Activated T-cell treated with anti-CD3 and anti-CD28 coated beads, Interleukin-2, amount 50 U/mL, for 1 hour (primary cell): ENCODE data around the gene CCR3.
A peak's percentile ranks its signal among the peaks of the same experiment; 100 is the strongest.

ENCODE experiments used
- DNase-seq: peaks from one replicate; pipeline ENCODE4 v3.0.0-alpha.2; 2020

CCR3 gene

DNA sequence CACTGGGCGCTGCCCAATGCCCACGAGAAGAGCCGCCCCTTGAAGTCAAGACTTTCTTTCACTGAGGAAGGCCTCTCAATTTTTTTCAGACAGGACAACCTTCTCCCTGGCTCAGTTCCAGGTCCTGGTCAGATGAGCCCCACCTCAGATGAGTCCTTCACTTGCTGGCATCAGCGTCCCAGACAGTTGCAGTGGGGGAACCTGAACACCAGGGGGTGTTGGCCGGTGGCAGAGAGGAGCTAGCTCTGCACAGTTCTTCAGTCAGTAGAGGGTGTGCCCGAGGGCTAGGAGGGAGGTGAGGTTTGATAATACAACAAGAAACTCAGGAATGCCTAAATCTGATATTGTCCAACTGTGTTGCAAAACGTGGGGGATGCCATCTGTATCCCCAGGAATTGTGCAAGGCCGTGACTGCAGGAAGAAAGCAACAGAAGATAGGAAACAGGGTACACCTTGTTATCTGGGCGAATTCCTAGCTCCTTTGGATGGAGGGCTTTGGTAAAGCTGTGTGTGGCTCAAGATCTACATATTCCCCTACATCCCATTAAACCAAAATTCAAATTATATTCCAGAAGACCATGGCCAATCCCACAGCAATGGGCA is 34.3 kb downstream of the CCR3 start:
- peak; percentile 78 for DNase-seq

DNA sequence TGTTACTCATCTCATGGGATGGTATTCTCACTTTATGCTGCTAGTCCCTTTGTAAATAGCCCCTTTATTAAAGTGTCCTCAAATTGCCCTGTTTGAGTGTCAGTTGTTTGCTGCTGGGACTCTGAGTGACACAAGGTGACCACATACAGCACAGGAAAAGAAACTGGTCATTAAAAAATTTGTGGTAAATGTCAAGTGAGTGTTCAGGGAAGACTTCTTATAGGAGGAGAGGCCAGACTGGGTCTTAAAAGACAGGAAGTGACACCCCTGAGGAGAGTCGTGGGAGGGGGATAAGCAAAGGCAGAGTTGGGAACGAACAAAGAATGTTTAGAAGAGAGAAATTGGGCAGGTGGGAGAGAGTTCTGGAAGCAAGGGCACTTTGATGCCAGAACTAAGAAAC is 35.2 kb downstream of the CCR3 start:
- DNase-seq, result no peak

DNA sequence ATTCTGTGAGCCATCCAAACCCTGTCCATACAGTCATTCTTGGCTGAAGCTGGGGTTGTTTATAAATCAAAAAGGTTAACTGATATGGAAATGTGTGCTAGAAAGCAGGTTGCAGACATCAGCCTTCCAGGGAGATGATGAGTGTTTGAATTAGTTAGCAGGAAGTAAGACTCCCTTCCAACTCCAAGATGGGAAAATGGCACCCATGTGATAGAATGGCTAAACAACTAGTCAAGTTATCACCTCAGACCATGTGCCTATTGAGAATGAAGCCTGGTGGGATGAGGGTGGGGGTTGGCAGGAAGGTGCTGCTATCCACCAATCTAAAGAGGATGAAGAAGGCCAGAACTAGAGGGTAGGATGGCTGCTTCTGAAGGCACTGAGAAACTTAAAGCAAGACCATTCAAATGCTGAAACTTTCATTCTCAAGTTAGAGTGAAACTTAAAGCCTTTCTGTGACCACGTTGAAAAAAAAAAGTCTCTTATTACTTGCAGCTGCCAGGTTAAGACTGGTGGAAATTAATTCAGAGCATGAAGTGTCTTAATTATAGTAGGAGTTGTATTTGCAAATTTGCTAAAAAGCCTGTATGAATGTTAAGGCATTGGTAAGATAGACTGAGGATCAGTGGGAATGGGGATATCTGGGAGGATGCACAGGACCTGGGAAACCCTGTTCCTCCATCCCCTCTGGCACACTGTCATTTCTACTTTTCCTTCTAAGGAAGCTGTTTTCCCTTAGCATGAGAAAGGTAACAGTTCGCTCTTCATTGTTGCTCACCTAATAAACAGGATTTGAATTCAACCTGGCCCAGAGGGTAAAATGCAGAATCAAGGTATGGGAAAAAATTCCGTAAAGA is 36.8 kb downstream of the CCR3 start:
- no peak for DNase-seq

DNA sequence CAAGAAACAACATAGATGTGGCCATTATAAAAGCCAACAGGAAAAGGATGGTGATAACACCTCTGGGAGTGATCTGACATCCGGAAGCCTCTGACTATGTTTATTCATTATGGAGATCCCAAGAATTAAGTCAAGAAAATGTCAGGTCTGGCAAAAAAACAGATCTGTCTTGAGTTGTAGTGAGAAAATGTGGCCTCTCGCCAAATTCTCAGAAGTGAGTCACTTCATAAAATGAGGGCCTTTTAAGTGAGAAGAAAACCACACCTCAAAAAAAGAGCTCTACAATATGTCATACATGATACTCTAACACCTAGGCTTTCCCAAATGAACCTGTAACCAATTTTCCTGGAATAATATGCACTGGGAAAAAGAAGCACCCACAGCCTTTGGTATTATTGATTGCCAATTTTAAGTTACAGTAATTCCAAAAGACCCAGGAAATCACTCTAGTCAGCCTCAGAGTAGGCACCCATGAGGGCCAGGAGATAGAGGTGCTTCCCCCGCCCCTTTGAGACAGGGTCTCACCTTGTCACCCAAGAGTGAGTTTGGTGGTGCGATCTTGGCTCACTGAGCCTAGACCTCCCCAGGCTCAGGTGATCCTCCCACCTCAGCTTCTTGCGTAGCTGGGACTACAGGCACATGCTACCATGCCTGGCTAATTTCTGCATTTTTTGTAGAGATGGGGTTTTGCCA is 38.0 kb downstream of the CCR3 start:
- DNase-seq, result no peak

DNA sequence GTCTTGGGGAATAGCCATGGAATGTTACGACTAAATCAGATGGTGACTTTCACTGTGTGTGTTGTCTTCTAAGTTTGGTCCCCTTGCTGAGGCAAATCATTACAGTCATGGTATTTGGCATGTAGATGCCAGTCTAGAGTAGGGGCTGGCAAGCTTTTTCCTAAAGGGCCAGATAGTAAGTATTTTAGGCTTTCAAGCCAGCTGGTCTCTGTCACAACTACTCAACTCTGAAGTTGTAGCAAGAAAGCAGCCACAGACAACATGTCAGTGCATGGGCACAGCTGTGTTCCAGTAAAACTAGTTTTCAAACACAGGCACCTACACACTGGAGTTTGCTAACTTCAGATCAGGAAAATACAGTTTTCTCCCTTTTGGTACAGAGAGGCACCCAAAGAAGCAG is 39.3 kb downstream of the CCR3 start:
- DNase-seq, result no peak

DNA sequence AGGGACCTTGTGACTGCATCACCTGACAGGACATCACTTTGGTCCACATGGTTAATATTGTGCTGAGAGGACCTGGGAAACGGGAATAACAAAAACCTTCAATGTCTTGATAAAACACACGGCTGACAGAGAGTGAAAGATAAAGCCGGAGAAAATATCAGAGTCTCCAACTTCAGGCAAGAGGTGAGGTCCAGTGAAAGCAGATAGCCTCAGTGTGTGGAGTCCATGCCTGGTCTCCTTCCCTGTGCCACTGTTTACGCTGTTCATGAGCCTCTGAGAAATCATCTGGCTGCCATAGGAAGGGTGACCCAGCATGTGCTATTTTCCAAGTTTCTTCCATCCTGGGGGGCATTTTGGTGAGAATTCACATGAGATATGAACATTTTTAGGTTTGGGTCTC is 39.8 kb downstream of the CCR3 start:
- DNase-seq, result no peak

DNA sequence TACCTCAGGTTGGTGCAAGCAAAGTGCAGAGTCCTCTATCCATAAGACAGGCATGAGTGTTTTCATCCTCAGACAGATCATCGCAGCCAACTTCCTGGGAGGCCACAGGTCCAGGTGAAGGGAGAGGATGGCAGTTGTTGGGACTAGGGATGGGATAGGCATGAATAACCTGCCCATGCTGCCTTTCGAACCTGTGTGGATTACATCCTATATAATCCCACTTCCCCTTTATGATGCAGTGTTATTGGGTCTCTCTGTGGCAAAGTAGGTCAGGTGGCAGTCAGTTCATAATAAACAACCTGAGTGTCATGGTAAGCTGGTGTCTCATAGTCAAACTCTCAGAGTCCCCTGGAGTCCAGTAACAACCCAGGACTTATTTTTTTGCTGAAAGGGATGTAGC is 40.4 kb downstream of the CCR3 start:
- DNase-seq, result no peak

DNA sequence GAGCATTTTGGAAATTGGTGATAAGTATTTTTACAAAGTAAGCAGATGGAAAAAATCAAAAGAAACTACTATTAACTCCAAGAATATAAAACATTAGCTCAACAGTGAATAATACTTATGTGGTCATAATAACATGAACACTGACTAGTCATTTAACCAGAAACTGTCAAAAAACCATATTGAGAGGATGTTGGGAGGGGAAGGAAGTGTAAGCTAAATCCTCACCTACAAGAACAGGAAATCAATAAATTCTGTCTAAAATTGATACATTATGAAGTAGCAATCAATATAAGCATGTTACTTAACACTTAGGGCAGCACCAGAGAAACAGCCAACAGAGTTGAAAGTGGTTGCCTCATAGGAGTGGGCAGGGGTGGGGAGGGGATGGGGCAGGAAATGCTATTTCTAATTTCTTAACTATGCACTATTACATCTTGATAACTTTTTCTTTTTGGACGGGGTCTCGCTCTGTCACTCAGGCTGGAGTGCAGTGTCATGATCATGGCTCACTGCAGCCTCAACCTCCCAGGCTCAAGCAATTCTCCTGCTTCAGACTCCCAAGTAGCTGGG is 41.7 kb downstream of the CCR3 start:
- DNase-seq, result no peak

DNA sequence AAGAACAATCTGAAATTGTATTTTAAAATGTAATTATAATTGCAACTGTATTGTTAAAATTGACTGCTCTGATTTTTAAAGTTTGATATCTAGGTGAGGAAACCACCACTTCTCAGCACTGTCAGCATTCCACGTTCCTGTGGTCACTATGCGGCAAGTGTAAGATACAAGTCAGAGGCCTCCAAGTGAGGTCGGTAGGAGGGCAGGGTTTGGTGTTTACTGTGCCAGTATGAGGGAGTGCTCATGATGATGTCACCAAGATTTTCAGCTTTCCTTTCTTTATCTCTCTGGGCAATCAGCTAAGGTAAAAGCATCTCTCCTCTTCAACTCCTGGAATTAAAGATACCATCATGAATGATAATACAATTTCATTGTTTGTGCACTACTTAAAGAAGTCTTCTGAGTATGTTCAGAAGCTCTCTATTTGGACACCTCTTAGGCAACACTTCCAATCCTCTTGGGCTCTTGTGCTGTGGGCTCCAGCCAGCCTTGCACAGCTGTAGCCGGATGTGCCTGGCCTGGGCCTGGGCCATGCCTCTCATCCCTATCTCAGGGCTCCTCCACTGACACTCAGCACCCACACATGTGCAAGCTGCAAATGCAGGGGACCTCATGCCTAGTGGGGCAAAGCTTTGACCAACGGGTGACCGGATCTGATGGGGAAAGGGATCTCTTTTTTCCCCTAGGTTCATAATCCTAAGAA is 42.9 kb downstream of the CCR3 start:
- no peak for DNase-seq

DNA sequence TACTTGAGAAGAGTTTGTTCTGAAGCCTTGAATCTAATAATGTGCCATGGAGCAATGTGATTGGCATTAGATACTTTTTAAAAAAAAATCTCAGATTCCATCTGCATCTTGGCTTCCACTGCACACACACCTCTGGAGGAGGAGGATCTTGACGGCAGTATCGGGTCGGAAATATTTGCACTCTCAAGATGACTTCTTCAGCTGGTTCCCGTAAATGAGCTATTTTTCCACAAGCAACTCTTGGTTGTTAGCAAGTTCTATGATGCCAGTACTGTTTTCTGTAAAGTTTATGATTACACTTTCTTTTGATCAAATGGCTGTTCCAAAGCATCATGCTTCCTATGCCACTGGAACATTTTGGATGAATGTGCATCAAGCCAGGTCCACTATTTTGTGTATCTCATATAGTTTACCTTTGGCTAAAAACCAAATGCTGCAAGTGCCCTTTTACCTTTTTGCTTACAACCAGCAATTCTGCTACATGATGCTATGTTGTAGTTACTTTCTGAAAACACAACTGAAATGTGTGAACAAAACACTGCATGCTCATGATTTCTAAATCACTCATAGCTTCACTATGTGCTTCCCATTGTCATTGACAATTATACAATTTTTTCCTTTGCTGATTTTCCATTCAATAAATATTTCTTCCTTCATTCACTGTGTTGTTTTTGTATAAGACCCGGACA is 43.8 kb downstream of the CCR3 start:
- no peak for DNase-seq

DNA sequence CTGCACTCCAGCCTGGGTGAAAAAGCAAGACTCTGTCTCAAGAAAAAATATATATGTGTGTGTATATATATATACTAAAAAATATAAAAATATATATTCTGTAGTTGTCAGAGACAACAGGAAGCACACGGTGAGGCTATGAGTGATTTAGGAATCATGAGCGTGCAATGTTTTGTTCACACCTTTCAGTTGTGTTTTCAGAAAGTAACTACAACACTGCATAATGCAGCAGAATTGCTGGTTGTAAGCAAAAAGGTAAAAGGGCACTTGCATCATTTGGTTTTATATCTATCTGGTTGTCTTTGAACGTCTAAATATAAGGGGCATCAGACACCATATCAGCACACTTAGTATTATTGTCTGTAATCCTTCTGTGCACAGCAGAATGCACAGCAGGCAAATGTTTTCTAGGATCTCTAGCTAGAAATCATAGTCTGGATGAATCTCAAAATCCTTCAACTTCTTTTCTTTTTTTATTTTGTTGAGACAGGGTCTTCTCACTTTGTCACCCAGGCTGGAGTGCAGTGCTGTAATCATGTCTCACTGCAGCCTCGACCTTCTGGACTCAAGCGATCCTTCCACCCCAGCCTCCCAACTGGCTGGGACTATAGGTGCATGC is 44.8 kb downstream of the CCR3 start:
- no peak for DNase-seq

DNA sequence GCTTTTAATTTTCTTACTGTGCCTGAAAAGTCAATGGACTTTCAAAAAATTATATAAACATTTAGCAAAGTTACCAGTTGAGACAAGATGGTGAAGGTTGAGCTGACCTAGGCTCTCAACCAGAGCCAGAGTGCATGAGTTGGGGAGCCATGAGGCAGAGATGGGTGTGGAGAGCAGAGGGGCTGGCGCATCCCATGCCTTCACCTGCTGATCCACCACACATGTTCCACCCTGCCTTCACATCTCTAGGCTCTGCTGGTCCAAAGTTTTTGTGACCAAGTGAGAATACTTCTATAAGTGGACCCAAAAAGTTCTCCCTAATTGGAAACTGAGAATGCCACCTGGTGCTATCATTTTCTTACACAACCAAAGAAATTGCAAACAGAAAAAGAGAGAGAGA is 47.3 kb downstream of the CCR3 start:
- DNase-seq, result no peak

DNA sequence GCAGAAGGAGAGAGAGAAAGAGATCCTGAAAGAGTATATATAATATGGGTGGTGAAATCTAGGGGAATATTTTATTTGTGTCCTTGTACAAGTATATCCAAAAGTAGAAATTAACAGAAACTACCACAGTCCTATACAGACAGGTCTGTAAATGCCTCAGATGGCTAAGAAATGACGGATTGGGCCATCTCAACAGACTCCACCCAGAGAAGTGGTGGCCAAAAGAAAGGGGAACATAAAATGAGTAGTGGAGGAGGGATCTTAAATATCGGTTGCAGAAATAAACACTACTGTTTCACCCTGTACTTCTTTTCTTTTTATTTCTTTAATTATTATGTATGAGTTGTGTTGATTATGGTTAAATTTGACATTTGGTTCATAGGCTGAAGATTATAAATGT is 47.7 kb downstream of the CCR3 start:
- no peak for DNase-seq

DNA sequence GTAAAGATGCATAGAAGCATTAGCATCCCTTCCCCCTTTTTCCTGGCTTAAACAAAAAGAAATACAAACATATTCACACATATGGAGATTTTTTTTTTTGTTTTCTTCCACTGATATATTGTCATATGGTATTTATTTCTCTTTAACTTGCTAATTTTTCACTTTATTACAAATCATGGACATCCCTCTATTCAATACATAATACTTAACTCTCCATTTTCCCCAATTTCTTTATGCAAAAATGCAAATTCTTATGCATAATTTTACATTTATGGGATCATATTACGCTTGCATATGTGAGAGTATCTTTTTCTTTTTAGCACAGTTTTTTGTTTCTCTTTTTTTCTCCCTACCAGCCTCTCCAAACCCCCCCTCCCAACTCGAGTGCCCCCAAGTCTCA is 48.8 kb downstream of the CCR3 start:
- no peak for DNase-seq

DNA sequence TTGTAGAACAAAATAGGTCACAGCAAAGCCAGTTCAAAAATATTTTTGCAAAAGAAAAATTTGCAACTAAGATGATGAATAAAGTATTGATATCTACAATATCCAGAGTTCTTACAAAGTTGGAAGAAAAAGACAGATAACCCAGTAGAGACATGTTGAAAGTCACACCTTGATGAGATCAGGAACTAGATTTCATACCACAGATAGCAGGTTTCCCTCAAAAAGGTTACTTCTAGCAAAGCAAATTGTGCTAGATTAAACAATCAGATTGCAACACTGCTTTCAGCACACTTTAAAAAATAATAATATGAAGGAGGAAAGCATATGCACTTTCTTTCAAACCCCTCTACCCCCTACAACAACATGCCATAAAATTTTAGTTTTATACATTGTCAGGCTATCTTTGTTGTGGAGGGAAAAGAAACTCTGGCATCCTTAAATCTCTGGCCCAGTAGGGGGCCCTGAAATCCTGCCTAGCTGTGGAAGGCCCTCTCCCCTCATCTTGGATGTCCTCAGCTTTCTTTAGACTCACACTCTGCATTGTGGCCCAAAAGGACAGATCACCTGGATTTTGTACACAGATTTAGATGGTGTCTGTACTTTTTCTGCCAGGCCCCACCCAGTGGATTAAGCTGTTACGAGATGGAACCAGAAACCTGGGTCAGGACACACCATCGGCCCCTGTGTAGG is 50.9 kb downstream of the CCR3 start:
- no peak for DNase-seq

DNA sequence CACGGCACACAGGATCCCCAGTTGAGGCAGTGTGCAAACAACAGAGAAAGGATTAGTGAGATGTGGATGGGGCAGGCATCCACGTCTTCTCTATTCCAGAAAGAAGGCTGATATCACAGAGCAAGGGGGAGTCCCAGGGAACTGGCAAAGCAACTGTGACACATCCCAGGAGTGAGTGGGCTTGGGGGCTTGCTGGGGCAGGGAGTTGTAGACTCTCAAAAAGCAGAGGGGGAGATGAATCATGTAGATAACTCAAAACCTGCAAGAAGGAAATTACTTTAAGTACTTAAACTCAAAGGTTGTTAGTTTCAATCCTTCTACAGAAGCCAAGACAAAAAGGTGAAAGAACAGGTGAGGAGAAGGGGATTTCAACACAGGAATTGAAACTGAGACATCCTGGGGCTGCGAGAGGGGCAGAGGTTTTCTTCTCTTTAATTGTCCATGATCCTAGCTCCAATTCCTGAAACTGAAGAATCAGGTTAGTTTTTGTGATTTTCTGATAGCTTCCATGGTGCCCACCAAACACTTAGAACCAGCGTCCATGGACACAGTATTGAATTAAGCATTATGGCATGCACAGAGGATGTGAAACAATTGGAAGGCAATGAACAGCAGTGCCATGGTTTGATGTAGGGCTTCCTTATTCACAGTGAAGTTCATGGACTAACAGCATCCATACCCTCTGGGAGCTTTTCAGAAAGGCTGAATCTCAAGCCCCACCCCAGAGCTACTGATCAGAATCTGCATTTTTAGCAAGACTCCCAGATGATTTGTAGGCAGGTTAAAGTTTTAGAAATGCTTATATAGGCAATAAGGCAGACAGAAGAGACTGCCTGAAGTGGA is 52.0 kb downstream of the CCR3 start:
- DNase-seq, result no peak

DNA sequence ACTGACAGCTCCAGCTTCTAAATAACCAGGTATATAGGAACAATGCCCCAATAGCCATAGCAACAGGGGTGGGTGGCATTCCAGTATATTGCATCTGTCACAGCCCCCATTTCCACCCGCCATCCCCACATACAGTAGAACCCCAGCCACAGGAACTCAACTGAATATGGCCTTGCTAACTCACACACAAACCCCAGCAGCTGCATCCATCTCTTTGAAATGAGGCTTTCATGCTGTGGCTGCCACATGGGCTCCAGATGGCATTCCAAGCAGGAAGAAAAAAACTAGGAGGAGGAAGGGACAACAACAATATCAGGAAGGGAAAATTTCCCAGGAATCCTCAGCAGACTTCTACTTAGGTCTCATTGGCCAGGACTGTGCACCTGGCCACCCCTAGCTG is 54.6 kb downstream of the CCR3 start:
- no peak for DNase-seq

DNA sequence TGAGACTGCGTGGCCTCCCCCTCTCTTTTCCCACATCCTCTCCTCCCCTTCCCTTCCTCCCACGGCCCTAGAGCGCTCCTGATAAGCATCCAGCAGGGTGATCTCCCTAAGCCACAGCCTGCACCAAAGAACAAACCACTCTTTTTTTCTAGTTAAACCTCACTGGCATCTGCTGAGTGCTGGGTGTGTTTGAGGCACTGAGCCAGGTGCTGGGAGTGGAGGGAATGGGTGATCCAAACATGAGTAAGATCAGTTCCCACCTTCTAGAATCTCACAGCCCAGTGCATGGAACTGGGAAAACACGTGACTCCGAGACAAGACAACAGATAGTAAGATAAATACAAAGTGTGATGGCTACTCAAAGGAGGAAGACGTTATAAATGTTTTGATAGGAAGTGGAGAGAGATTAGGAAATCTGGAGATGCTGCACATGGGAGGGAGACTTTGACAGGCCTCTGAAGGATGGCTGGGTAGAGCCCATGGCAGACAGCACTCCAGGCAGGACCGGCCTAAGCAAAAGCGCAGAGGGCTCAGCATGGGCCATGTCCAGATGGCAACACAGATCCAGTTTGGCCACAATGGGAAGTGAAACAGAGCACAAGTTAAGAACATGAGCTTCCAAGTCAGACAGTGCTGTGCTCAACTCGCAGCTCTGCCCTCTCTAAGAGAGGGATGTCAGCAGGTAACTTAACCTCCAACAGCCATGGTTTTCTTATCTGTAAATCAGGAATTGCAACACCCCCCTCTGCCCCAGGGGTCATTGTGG is 55.6 kb downstream of the CCR3 start:
- no peak for DNase-seq

DNA sequence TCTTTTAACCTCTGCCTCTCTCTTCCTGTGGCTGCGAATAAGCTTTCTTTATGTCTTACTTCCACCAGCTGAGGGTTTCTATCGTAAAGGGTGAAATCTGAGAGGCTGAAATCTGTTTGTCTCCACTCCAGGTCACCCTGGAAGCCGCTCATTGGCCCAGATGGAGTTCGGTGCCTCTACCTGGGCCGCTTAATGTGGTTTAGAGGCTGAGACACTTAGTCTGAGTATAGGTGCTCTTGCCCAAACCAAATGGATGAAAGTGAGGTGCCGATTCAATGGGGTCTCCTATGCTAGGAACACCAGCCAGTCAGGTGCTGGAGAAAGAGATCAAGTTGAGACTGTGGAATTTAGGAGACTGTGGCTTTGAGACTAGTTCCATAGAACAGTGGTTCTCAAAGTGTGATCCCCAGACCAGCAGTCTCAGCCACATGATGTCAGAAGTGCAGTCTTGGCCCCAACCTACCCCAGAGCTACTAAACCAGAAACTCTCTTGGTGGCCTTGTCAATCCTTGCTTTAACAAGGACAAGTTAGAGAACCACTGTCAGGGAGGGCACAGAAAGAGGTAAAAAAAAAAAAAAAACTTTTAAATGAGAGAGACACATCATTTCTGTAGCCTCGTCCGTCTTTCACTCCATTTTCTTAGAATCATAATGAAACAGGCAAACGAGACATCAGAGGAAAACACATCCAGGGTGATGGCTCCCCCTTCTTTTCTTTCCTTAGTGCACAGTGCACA is 56.8 kb downstream of the CCR3 start:
- DNase-seq, result no peak
